ENCODE data around the gene NUMB.

NUMB gene

DNA sequence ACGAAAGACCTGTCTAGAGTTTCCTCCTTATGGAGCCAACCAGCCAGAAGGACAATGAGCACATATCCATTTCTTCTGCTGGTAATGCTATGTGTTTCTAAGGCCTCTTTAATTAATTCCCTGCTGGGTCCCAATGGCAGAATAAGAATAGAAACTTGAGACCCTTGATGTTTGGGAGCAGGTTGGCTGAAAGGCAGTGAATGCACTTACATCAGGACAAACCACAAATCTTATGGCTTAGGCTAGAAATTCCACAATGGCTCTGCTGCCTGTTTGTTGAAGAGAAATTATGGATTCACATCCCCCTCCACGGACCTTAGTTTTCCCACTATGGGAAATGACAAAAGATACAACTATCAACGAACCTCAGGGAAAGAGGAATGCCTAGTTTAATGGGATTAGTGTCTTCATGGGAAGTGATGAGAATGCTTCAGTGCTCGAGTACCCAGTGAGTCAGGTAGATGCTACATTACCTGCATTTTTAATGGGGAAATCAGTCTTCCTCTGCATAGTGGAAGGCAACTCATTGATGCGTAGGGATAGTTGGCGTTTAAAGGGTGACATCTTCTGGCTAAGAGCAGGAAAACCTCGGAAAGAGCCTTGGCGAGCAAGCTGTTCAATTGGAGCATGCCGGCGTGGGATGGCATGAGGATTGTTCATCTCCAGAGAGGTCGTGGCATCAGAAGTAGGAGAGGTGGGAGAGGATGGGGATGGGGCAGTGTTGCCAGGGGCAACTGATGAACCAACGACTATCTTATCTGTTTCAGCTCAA, 174.6 kb downstream of the NUMB start:
- no peak for DNase-seq

DNA sequence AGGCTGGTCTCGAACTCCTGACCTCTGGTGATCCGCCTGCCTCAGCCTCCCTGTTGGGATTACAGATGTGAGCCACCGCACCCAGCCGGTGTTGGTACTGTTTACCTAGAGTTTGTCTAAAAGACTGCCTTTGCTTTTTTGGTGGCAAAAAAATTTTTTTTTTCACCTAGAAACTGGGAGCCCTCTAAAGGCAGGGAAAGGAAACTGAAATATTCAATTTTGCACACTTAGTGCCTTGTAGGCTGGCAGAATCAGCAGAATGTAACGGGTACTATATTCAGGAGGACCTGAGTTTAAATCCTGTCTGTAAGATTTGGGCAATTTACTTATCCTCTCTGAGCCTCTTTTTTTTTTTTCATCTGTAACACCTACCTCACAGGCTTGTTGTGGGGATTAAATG, 177.4 kb downstream of the NUMB start:
- DNase-seq: no peak

DNA sequence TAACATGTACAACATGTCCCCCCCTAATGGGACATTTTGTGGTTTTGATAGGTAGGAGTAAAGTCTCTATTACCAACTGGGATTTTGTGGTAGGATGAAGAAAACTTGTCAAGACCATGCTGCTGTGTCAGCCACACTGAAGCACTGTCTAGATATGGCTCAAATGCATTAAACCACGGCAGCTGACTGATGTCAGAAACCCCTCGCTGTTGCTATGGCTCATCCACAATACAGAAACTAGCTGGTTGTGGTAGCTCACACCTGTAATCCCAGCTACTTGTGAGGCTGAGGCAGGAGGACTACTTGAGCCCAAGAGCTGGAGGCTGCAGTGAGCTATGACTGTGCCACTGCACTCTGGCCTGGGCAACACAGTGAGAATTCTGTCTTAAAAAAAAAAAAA, 181.0 kb downstream of the NUMB start:
- no peak for DNase-seq

DNA sequence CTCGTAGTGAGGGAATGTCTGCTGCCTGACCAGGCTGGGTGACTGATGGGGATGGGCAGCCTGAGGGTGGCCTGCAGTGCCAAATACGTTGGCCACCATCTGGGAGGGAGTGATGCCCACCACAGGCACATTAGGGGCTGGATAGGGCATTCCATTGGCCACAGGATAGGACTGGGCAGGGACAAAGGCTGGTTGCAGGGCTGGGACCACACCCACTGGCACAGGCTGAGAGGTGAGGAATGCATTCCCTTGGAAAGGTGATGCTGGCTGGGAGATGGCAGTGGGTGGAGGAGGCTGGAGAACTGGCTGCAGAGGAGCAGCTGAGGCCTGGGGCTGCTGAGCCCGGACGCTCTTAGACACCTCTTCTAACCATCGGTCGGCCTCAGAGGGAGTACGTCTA, 181.5 kb downstream of the NUMB start:
- DNase-seq: no peak

DNA sequence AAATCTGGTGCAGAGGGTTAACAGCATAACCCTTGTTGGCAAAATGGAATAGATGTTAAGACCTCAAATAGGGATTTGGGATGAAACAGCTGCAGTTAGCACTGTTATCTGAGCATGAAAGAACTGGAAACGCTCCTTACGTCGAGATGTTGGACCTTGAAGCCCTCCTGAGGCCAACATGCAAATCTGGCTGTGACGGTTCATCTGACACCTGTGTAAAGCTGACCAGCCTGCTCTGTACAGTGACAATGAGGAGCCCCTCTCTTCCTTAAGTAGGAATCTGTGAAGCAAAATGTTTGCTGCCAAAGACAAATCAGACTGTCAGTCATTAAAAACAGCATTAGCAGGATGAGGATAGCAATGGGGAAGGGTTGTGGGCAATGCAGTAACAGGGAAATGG, 184.5 kb downstream of the NUMB start:
- DNase-seq: no peak

DNA sequence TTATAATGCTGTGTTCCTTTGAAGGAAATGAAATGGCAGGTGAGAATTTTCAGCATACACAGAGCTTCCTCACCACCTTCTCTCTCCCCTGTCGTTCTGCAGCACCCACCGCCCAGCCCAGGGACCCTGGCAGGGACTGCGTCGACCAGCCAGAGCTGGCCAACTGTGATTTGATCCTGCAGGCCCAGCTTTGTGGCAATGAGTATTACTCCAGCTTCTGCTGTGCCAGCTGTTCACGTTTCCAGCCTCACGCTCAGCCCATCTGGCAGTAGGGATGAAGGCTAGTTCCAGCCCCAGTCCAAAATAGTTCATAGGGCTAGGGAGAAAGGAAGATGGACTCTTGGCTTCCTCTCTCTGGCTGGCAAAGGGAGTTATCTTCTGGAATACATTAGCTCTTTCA, 186.0 kb downstream of the NUMB start:
- DNase-seq: no peak

DNA sequence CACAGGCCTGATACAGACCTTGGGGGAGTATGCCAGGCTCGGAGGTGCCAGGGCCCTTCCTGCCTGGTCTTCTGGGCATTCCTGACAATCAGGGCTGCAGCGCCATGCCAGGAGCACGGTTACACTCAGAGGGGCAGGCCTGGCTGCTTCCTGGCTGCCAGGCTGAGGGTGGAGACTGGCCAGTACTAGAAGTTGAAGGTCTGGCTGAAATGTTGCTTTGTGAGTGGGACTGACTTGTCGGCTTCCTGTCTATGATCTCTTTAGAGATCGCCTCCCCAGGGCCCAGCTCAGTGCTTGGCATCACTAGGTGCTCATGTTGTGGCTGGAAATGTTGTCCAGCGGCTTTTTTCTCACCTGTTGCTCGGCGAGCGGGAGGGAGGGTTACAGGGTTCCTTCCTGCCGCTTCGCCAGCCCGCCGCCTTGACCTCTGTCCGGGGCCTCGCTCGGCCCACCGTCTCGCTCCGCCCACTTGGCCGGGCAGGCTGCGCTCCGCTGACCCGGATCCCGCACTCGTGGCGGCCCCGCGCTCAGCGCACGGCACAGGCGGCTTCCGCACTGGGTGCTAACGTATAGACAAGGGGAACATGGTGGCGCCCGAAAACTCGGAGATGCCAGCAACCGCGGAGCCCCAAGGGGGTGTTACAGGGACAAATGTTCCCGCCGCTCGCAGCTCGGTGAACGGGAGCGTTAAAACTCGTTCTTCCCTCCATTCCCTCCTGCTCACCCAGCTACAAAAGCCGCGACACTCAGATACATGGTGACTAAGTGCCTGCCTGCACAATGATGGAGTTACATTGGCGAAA, 188.4 kb downstream of the NUMB start:
- DNase-seq: no peak

DNA sequence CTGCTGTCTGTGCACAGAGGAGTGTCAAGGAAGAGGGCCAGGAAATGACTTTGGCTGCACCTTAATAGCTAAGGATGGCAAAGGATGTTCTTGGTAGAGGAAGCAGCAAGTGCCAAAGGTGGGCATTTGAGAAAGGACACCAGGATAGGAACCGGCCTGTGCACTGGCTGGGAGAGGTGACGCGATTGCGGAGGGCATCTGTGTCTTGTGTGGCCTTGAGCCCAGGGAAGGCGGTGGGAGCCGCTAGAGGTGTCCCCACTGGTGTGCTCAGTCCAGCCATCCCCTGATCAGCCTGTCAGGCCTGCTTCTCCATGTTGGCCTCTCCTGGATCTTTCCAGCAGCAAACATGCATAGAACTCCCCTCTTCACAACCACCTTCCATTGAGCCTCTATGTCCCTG, 190.9 kb downstream of the NUMB start:
- DNase-seq: no peak

DNA sequence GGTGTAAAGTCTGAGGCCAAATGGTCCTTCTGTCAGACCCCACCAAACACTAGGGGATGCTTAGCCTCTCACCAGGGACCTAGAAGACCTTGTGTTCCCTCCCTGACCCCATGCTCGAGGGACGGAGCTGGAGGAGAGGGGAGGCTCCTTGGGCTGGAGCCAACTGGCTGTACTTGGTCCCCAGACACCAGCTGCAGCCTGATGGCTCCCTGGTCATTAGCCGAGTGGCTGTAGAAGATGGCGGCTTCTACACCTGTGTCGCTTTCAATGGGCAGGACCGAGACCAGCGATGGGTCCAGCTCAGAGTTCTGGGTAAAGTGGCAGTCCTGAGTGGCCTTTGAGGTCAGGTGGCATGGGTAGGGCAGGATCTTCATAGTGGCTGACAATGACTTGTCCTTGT, 192.0 kb downstream of the NUMB start:
- no peak for DNase-seq

DNA sequence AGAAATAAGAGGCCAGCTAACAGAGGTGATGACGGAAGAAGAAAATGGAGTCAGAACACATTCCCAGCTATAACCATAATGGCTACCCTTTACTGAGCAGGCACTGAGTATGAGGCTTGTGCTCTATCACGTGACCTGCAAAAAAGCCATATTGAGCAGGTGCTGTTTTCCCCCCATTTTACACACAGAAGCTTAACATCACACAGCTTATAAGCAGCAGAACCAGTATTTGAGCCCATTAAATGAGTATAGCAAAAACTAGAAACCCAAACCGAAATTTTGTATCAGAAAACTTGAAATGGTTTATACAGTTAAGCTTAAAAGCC, 192.7 kb downstream of the NUMB start:
- no peak for DNase-seq

DNA sequence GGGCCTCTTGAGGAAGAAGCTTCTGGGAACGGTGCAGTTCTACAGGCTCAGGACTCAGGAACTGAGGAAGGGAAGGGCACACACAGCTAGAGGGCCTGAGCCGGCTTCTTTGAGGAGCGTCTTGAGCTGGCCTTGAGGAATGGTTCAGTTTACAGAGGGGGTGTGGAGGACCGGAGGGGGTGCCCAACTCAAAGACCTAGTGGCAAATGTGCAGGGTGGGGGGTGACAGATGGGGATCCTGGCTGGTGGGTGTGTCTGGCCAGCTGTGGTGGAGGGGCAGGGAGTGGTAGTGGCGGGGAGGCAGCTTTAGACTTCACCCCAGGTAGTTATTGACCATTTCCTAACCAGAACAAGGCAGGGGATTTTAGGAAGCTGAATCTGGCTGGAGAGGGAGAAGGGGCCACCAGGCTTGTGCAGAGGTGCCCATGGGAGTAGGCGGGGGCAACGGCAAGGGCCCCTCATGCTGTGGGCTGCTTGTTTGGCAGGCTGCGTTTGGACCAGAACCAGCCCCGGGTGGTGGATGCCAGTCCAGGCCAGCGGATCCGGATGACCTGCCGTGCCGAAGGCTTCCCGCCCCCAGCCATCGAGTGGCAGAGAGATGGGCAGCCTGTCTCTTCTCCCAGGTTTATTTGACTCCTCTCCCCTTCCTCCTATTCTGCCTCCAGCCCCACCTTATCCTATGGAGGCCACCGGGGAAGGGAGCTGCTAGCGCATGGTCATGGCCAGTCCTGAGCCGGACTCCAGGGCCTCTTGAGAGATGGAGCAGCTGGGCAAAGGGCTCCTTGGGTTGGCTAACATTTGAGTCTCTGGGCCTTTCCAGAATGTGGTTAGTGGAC, 193.2 kb downstream of the NUMB start:
- no peak for DNase-seq

DNA sequence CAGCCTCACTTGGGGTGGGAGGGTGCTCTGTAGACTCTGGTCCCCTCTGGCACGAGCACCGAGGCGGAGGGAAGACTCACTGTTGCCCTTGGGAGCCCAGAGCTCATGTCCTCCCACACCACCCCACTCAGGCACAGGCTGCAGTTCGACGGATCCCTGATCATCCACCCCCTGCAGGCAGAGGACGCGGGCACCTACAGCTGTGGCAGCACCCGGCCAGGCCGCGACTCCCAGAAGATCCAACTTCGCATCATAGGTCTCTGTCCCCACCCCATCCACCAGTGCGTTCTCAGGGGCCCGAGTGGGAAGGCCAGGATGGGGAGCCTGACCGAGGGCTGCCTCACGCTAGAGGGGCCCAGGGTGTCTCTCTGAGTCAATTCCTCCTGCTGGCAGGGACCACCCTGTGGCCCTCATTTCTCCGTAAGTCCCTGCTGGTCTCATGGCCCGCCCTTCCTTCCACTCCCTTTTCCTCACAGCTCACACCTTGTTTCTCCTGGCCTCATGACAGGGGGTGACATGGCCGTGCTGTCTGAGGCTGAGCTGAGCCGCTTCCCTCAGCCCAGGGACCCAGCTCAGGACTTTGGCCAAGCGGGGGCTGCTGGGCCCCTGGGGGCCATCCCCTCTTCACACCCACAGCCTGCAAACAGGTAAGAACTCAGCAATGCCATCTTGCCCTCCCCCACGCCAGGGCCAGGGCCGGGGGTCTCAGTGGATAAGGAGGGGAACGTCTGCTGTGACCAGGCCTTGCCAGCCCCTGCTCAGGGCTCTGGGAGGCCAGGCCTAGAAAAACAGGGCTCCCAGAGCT, 194.1 kb downstream of the NUMB start:
- no peak for DNase-seq

DNA sequence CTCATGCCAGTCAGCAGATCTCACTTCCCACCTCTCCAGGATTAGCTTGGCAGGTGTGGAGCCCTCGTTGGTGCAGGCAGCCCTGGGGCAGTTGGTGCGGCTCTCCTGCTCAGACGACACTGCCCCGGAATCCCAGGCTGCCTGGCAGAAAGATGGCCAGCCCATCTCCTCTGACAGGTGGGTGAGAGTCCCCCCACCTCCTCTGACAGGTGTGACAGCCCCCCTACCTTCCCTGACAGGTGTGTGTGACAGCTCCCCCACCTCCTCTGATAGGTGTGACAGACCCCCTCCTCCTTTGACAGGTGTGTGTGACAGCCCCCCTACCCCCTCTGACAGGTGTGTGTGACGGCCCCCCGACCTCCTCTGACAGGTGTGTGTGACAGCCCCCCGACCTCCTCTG, 194.7 kb downstream of the NUMB start:
- DNase-seq: no peak

DNA sequence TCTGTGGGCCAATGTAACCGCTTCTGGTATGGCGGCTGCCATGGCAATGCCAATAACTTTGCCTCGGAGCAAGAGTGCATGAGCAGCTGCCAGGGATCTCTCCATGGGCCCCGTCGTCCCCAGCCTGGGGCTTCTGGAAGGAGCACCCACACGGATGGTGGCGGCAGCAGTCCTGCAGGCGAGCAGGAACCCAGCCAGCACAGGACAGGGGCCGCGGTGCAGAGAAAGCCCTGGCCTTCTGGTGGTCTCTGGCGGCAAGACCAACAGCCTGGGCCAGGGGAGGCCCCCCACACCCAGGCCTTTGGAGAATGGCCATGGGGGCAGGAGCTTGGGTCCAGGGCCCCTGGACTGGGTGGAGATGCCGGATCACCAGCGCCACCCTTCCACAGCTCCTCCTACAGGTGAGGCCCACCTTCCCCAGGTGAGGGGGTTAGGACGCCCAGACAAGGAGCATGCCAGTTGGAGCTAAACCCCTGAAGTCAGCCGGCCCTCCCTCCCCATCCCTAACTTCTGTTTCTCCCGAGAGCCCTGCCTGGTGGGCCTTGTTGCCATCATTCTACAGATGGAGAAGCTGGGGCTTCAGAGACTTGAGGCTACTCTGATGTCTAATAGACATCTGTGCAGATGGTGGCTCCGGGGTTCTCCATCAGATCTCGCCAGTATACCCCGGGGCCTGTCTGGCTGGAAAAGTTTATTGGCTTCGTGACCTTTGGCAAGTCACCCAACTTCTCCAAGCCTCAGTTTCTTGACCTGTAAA, 195.7 kb downstream of the NUMB start:
- no peak for DNase-seq

DNA sequence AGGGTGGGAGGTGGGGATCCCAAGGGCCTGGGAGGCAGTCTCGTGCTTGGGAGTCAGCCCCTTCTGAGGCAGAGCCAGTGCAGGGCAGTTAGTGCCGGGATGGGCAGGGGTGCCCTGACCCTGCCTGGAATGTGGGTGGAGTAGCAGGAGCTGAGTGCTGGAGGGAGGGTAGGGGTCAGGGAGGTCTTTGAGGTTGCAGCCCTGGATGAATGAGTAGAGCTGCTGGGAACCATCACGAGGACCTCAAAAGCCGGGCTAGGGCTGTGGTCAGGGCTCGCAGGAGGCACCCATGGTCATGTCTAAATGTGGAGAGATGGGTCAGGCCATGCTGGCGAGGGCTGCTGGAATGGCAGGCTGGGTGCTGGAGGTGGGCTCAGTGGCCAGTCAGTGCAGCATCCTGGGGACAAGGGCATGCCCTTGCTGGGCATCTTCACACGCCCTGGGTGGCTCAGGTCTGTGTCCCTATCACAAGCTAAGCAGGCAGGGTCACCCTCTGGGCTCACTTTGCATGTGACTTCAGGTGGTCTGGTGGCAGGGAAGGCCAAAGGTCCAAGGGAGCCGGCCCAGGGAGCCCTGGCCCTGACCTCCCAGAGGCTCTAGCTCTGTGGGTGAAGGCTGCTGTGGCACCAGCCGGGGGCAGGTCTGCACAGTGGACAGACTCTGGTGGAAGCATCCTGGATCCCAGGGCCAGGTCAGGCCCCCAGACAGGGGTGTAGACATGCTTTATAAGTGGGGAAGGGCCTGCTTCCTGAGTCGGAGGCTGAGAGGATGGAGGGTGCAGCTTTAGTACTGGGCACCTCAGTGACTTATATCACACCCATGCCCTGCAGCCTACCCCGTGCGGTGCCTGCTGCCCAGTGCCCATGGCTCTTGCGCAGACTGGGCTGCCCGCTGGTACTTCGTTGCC, 196.6 kb downstream of the NUMB start:
- no peak for DNase-seq

DNA sequence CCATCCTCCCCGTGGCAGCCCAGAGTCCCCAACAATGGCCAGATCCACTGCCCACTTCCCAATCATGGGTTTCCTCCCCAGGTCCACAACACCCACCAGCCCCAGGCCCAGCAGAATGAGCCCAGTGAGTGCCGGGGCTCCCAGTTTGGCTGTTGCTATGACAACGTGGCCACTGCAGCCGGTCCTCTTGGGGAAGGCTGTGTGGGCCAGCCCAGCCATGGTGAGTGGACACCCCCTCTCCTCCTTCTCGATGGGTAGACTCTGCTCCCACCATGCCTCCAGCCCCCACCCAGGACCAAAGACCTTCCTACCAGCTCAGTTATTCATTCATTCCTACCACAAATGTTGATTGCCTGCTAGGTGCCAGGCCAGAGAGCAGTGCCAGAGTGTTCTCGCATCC, 197.3 kb downstream of the NUMB start:
- DNase-seq: no peak

DNA sequence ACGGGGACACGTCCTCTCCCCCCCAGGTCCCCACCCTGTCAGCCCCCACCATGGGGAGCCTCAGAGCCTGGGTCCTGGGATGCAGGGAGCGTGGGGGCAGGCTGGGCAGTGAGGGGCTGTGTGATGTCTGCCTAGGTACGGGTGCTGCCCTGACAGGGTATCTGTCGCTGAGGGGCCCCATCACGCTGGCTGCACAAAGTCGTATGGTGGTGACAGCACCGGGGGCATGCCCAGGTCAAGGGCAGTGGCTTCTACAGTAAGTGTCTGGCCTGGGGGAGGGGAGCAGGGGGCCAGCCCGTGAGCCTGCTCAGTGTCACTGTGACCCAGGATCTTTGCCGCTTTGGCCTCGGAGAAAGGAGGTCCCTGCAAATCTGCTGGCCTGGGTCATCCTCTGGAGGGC, 197.8 kb downstream of the NUMB start:
- no peak for DNase-seq

DNA sequence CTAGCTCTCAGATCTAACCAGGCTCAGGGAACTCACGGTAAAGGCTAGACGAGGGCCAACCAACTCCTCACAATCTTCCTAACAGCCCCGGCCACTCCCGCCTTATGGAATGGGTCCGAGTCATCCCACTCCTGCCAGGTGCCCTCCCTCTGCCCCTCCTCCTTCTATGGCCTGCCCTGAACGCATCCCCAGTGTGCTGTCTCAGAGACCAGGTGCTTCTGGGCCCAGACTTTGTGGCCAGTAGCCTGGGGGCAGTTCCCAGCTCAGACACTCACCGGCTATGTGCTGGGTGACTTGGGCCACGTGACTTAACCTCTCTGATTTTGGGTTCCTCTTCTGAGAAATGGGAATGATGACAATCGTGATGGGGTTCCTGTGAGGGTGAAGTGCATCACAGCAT, 198.5 kb downstream of the NUMB start:
- DNase-seq: no peak

DNA sequence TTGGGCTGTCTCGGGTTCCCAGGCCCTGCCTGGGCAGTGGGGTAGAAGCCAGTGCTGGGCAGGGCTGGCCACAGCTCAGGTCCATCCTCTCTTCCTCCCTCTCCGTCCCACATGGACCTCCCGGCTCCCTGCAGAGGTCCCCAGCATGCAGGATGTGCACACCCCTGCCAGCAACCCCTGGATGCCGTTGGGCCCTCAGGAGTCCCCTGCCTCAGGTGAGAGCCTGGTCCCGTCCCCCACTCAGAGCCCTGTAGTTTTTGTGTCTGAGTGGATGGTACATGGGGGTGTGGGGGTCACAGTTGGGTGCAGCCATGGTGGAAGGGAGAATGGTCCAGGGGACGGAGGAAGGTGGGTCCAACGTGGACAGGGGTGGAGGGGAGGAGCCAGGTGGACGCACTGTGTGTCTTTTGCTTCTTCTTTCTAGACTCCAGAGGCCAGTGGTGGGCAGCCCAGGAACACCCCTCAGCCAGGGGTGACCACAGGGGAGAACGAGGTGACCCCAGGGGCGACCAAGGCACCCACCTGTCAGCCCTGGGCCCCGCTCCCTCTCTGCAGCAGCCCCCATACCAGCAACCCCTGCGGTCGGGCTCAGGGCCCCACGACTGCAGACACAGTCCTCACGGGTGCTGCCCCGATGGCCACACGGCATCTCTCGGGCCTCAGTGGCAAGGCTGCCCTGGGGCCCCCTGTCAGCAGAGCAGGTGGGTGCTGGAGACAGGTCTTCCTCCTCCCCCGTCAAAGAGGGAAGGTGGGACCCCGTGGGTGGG, 199.3 kb downstream of the NUMB start:
- no peak for DNase-seq

DNA sequence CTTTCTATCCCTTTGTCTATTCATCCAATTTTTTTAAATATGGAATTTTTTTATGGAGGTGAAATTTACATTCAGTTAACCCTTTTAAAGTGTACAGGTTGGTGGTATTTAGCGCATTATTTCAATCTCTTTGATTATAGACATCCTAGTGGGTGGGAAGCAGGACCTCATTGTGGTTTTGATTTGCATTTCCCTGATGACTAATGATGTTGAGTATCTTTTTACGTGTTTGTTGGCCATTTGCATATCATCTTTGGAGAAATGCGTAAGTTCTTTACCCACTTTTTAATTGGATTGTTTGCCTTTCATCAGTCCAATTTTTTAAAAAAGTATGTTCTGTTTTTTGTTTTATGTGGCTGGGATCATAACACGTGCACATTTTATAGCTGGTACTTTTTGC, 200.3 kb downstream of the NUMB start:
- DNase-seq: no peak
